ENCODE results near the gene DLGAP1. TPM values are rescaled to one million over a fixed set of nuclear protein-coding genes. Genes with fewer than 3 reads are reported as not detected.

The DLGAP1 gene
- total RNA-seq, 4 donors from 2014 or later, result 2.0 to 4.7 (median 2.1) TPM; not detected in 1

- Histone ChIP-seq H3K36me3 (no peaks in the 10 kb centered on the region), H3K27me3 (no peaks in the 10 kb centered on the region), H3K4me3 (no peak overlapping the region), H3K9me3 (no peaks in the 10 kb centered on the region), H3K27ac (no peak overlapping the region), H3K4me1 (no peaks in the 10 kb centered on the region)
- WGBS, result 70% methylated on average over 1 of the region's 1 CpG
- no peak for TF ChIP-seq EP300 (IDR thresholded peaks at IDR 0.05)
- TF ChIP-seq POLR2A (IDR thresholded peaks at IDR 0.05), result no peak
- no peak for DNase-seq (ENCODE audit: low spot score in 2 of 2)
Measured at GRCh38 chr18:4433717-4434116, 21.4 kb downstream of the DLGAP1 start.

- no peak for TF ChIP-seq EP300 (IDR thresholded peaks at IDR 0.05)
- TF ChIP-seq CTCF (IDR thresholded peaks at IDR 0.05), result no peak
- TF ChIP-seq POLR2A (IDR thresholded peaks at IDR 0.05), result no peak
- TF ChIP-seq POLR2AphosphoS5 (IDR thresholded peaks at IDR 0.05), result no peak
- WGBS, result 69% methylated on average over 5 of the region's 5 CpGs
- Histone ChIP-seq H3K9me3 (no peaks in the 10 kb centered on the region), H3K4me1 (no peaks in the 10 kb centered on the region), H3K4me3 (no peak overlapping the region), H3K27me3 (no peaks in the 10 kb centered on the region), H3K36me3 (no peaks in the 10 kb centered on the region), H3K27ac (no peak overlapping the region)
- no peak for DNase-seq (ENCODE audit: low spot score in 2 of 2)
Measured at GRCh38 chr18:4430836-4431235, 24.3 kb downstream of the DLGAP1 start.

GRCh38 chr18:4417714-4418113, 37.4 kb downstream of the DLGAP1 start:
- H3K9me3 ChIP-seq, result no peaks in the 10 kb centered on the region
- TF ChIP-seq CTCF (IDR thresholded peaks at IDR 0.05) (no peak), POLR2AphosphoS5 (IDR thresholded peaks at IDR 0.05) (no peak), EP300 (IDR thresholded peaks at IDR 0.05) (no peak), POLR2A (IDR thresholded peaks at IDR 0.05) (no peak)
- no peak overlapping the region for H3K4me3 ChIP-seq
- no peak overlapping the region for H3K27ac ChIP-seq
- 68% methylated on average over 4 of the region's 4 CpGs for WGBS
- no peaks in the 10 kb centered on the region for H3K27me3 ChIP-seq
- no peaks in the 10 kb centered on the region for H3K4me1 ChIP-seq
- H3K36me3 ChIP-seq, result no peaks in the 10 kb centered on the region
- DNase-seq (ENCODE audit: low spot score in 2 of 2), result no peak

GRCh38 chr18:4416976-4417375, 38.1 kb downstream of the DLGAP1 start:
- Histone ChIP-seq H3K4me3 (no peak overlapping the region), H3K27me3 (no peaks in the 10 kb centered on the region), H3K36me3 (no peaks in the 10 kb centered on the region), H3K4me1 (no peaks in the 10 kb centered on the region), H3K27ac (no peak overlapping the region), H3K9me3 (no peaks in the 10 kb centered on the region)
- TF ChIP-seq CTCF (IDR thresholded peaks at IDR 0.05) (no peak), EP300 (IDR thresholded peaks at IDR 0.05) (no peak), POLR2A (IDR thresholded peaks at IDR 0.05) (no peak), POLR2AphosphoS5 (IDR thresholded peaks at IDR 0.05) (no peak)
- 72% methylated on average over 1 of the region's 1 CpG for WGBS
- no peak for DNase-seq (ENCODE audit: low spot score in 2 of 2)

- Histone ChIP-seq H3K9me3 (no peaks in the 10 kb centered on the region), H3K27me3 (no peaks in the 10 kb centered on the region), H3K4me3 (no peak overlapping the region), H3K4me1 (no peaks in the 10 kb centered on the region), H3K27ac (no peak overlapping the region), H3K36me3 (no peaks in the 10 kb centered on the region)
- no peak for DNase-seq (ENCODE audit: low spot score in 2 of 2)
- no peak for TF ChIP-seq EP300 (IDR thresholded peaks at IDR 0.05)
- TF ChIP-seq POLR2A (IDR thresholded peaks at IDR 0.05), result no peak
- TF ChIP-seq POLR2AphosphoS5 (IDR thresholded peaks at IDR 0.05), result no peak
- no peak for TF ChIP-seq CTCF (IDR thresholded peaks at IDR 0.05)
Measured at GRCh38 chr18:4412286-4412685, 42.8 kb downstream of the DLGAP1 start.

GRCh38 chr18:4406856-4407255, 48.3 kb downstream of the DLGAP1 start:
- 64% methylated on average over 1 of the region's 1 CpG for WGBS
- Histone ChIP-seq H3K4me3 (no peak overlapping the region), H3K9me3 (no peaks in the 10 kb centered on the region), H3K27me3 (no peaks in the 10 kb centered on the region), H3K36me3 (no peaks in the 10 kb centered on the region), H3K4me1 (no peaks in the 10 kb centered on the region), H3K27ac (no peak overlapping the region)
- no peak for DNase-seq (ENCODE audit: low spot score in 2 of 2)
- TF ChIP-seq POLR2A (IDR thresholded peaks at IDR 0.05) (no peak), CTCF (IDR thresholded peaks at IDR 0.05) (no peak), EP300 (IDR thresholded peaks at IDR 0.05) (no peak)
